ENCODE data around the gene NCF4.

The NCF4 gene

GRCh38 chr22:36838119-36839030 lies 22.4 kb upstream of the NCF4 start:
- no peak for DNase-seq (ENCODE audit: extremely low read depth, low read depth)
- TF ChIP-seq CTCF (IDR thresholded peaks at IDR 0.05; ENCODE audit: low read depth, low read length), result no peak

GRCh38 chr22:36839356-36840073 lies 21.3 kb upstream of the NCF4 start:
- no peak for TF ChIP-seq CTCF (IDR thresholded peaks at IDR 0.05; ENCODE audit: low read depth, low read length)
- no peak for DNase-seq (ENCODE audit: extremely low read depth, low read depth)

GRCh38 chr22:36840106-36840505 lies 20.7 kb upstream of the NCF4 start:
- no peak for TF ChIP-seq CTCF (IDR thresholded peaks at IDR 0.05; ENCODE audit: low read depth, low read length)
- no peak for DNase-seq (ENCODE audit: extremely low read depth, low read depth)

DNA sequence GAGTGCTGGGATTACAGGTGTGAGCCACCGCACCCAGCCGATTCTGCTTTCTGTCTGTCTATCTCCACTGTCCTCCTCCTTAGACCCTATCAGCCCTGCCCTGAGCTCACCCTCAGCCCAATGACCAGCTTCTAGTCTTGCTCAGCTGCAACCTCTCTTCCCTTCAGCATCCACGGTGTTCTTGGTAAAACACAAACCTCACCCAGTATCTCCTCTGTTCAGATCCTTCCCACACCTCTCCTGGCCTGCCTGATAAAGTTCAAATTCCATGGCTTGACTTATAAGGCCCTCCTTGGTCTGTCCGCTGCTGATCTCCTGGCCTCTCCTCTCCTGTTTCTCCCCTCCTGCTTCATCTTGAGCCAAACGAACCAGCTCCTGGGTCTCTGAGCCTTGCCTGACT lies 14.5 kb upstream of the NCF4 start:
- TF ChIP-seq CTCF (IDR thresholded peaks at IDR 0.05; ENCODE audit: low read depth, low read length), result no peak
- DNase-seq (ENCODE audit: extremely low read depth, low read depth), result no peak

GRCh38 chr22:36846949-36847348 lies 13.9 kb upstream of the NCF4 start:
- no peak for DNase-seq (ENCODE audit: extremely low read depth, low read depth)
- TF ChIP-seq CTCF (IDR thresholded peaks at IDR 0.05; ENCODE audit: low read depth, low read length), result no peak

DNA sequence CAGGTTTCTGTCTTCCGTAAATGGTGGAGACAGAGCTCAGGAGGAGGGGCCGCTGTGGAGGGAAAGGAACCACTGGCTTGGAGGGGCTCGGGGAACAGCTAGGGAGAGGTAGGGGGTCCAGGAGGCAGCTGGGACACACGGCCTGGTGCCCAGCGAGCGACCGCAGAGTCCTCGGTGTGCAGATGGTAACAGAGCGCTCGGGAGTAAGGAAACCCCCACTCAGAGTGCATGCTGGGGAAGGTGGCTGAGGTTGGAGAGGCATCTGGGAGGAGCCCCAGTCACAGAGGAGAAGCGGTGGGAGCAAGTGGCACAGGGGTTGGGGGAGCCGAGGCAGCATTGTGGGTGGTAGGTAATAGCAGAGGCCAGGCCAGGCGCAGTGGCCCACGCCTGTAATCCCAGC lies 10.8 kb upstream of the NCF4 start:
- DNase-seq (ENCODE audit: extremely low read depth, low read depth), result no peak
- no peak for TF ChIP-seq CTCF (IDR thresholded peaks at IDR 0.05; ENCODE audit: low read depth, low read length)

DNA sequence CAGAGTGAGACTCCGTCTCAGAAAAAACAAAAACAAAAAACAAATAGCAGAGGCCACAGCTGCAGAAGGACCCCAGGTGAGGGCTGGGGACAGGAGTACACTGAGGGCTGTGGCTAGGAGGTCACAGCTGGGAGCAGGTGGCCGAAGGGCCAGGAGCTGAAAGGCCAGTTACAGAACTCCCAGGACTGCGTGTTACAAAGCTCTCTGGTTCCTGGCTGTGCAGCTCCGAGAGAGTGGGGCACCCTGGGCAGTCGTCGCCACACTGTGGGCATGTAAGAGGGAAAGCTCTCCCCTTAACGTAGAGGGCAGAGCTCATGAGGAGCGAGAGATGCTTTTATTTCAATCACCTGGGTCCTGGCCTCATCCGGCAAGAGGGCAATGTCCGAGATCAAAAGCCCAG lies 10.1 kb upstream of the NCF4 start:
- no peak for TF ChIP-seq CTCF (IDR thresholded peaks at IDR 0.05; ENCODE audit: low read depth, low read length)
- no peak for DNase-seq (ENCODE audit: extremely low read depth, low read depth)

All from AG09319 (cell line).